SK-N-SH (cell line): ENCODE data around the gene RANBP9. TPM values are rescaled to one million over a fixed set of nuclear protein-coding genes. Genes with fewer than 3 reads are reported as not detected.

Experiments used
- CTCF ChIA-PET: fragments of 300-600, 350-600 bp; formaldehyde crosslinking; extraction: SDS; loops from one replicate; lab custom pipeline; 2021; lab: Yijun Ruan, JAX
- POLR2A ChIA-PET: fragments of 350-600 bp; sonication (Branson Sonifier 250); formaldehyde crosslinking; extraction: SDS; loops from one replicate; lab custom pipeline; 2020; ENCODE audit warnings: antibody characterized with exemption, inconsistent platforms; lab: Yijun Ruan, JAX
- DNase-seq: peaks from one replicate; pipeline ENCODE4 v3.0.0; 2012
- H2AFZ ChIP-seq: fragments of 200-600 bp; sonication (generic); 2 replicates; pipeline ENCODE4 v1.8.1; 2016; ENCODE audit warnings: antibody characterized with exemption, mild to moderate bottlenecking, low read depth
- H3F3A ChIP-seq: fragments of 200-600 bp; sonication (generic); replicated peaks from 2 replicates; pipeline ENCODE3; 2016; ENCODE audit warnings: antibody characterized with exemption, mild to moderate bottlenecking; ENCODE audit not compliant: insufficient read depth
- H3K27ac ChIP-seq, 2 experiments: fragments of 200-500 bp in 1 of 2; fragments of 200-600 bp in 1 of 2; sonication (Bioruptor generic) in 1 of 2; sonication (generic), shearing (Covaris generic) in 1 of 2; 2 replicates each; pipeline versions ENCODE4 v1.5.1 to v1.6.1; 2014 to 2016; ENCODE audit warnings: low read depth in 2 of 2, inconsistent platforms in 1 of 2, low read length in 1 of 2, mild to moderate bottlenecking in 1 of 2, mixed read lengths in 1 of 2
- H3K27me3 ChIP-seq: fragments of 200-600 bp; sonication (generic), shearing (Covaris generic); 2 replicates; pipeline ENCODE4 v1.6.1; 2016; ENCODE audit warnings: mixed run types; ENCODE audit not compliant: insufficient read depth
- H3K36me3 ChIP-seq, 2 experiments: fragments of 200-500 bp in 1 of 2; fragments of 200-600 bp in 1 of 2; sonication (Bioruptor generic) in 1 of 2; sonication (generic) in 1 of 2; replicated peaks in 1 of 2; 2 replicates each; pipeline versions ENCODE3 to v1.5.1; 2014 to 2016; ENCODE audit warnings: low read length in 1 of 2, mild to moderate bottlenecking in 1 of 2; ENCODE audit not compliant: insufficient read depth in 2 of 2, control insufficient read depth in 1 of 2
- H3K4me1 ChIP-seq, 2 experiments: fragments of 200-500 bp in 1 of 2; fragments of 200-600 bp in 1 of 2; sonication (Bioruptor generic) in 1 of 2; sonication (generic), shearing (Covaris generic) in 1 of 2; 2 replicates each; pipeline versions ENCODE4 v1.5.1 to v1.6.1; 2014 to 2016; ENCODE audit warnings: low read depth in 1 of 2, low read length in 1 of 2, mixed run types in 1 of 2; ENCODE audit not compliant: insufficient read depth in 2 of 2, control insufficient read depth in 1 of 2
- H3K4me2 ChIP-seq: fragments of 200-600 bp; sonication (generic), shearing (Covaris generic); 2 replicates; pipeline ENCODE4 v1.6.1; 2017; ENCODE audit warnings: mixed run types
- H3K4me3 ChIP-seq, 2 experiments: fragments of 200-500 bp in 1 of 2; fragments of 200-600 bp in 1 of 2; sonication (Bioruptor generic) in 1 of 2; sonication (generic), shearing (Covaris generic) in 1 of 2; 2 replicates each; pipeline versions ENCODE4 v1.5.1 to v1.8.1; 2014 to 2016; ENCODE audit warnings: low read depth in 2 of 2, inconsistent platforms in 1 of 2, low read length in 1 of 2, mild to moderate bottlenecking in 1 of 2, mixed read lengths in 1 of 2, moderate library complexity in 1 of 2
- H3K79me2 ChIP-seq: fragments of 200-600 bp; sonication (generic); 2 replicates; pipeline ENCODE4 v1.8.1; 2017; ENCODE audit warnings: mild to moderate bottlenecking; ENCODE audit not compliant: insufficient read depth
- H3K9ac ChIP-seq: fragments of 200-600 bp; sonication (generic); 2 replicates; pipeline ENCODE4 v1.6.1; 2017; ENCODE audit warnings: mixed run types
- H3K9me2 ChIP-seq: fragments of 200-600 bp; sonication (generic); 2 replicates; pipeline ENCODE4 v1.6.1; 2017; ENCODE audit warnings: mixed run types
- H3K9me3 ChIP-seq: fragments of 200-600 bp; sonication (generic); 2 replicates; pipeline ENCODE4 v1.6.1; 2017; ENCODE audit warnings: mixed run types, mild to moderate bottlenecking, moderate library complexity
- H4K20me1 ChIP-seq: fragments of 200-600 bp; sonication (generic); 2 replicates; pipeline ENCODE4 v1.6.1; 2017; ENCODE audit warnings: mild to moderate bottlenecking, mixed run types; ENCODE audit not compliant: insufficient read depth
- FOXJ3 ChIP-seq: sonication (generic); formaldehyde crosslinking; IDR thresholded peaks from 2 replicates; pipeline ENCODE4 v1.5.1; 2020; ENCODE audit warnings: mild to moderate bottlenecking, missing genetic modification reagents
- FOXM1 ChIP-seq: IDR thresholded peaks from 2 replicates; pipeline ENCODE4 v1.4.0; 2012; ENCODE audit warnings: low read depth, mild to moderate bottlenecking
- GABPA ChIP-seq: IDR thresholded peaks from 2 replicates; pipeline ENCODE4 v1.4.0; 2012; ENCODE audit warnings: low read depth, mild to moderate bottlenecking
- JUND ChIP-seq: IDR thresholded peaks from 2 replicates; pipeline ENCODE4 v1.4.0; 2012
- NFIC ChIP-seq: IDR thresholded peaks from 2 replicates; pipeline ENCODE4 v1.4.0; 2012; ENCODE audit warnings: borderline replicate concordance
- REST ChIP-seq: IDR thresholded peaks from 2 replicates; pipeline ENCODE4 v1.6.1; 2012; ENCODE audit warnings: mild to moderate bottlenecking, low read depth, low read length, moderate library complexity
- TCF12 ChIP-seq: IDR thresholded peaks from 2 replicates; pipeline ENCODE4 v1.4.0; 2012
- WGBS: methylation state at CpG from one replicate; pipeline ENCODE4 v1.1.6; 2017; ENCODE audit warnings: low lambda C conversion rate; 5-methylcytosine and 5-hydroxymethylcytosine counted together
- polyA plus RNA-seq, 3 experiments: library from polyadenylated mRNA; depleted of rRNA; stranded (reverse); fragments of >200 nt; gene quantifications; 2 replicates each; pipeline ENCODE4 v1.2.3, GENCODE V29; 2012
- TF ChIP-seq, protein P1 (sequence below): IDR thresholded peaks from 2 replicates; pipeline ENCODE4; 2012

RANBP9 gene
- polyA plus RNA-seq, 1 of the 3 experiments (the other 2 are of a cell fraction): 20.4 TPM

GRCh38 chr6:13725570-13725969 lies 13.9 kb upstream of the RANBP9 start:
- Histone ChIP-seq H3K27ac (no peak overlapping the region), H3K9me2 (no peaks in the 10 kb centered on the region), H3F3A (no peaks in the 10 kb centered on the region), H3K4me1 (peaks cover 0 to 14% of the 10 kb centered on the region in 2 experiments; a peak in 3 of 4 replicates), H3K9ac (no peak overlapping the region), H4K20me1 (no peaks in the 10 kb centered on the region), H3K9me3 (no peaks in the 10 kb centered on the region), H3K79me2 (no peaks in the 10 kb centered on the region), H3K4me2 (no peak overlapping the region), H3K4me3 (no peak overlapping the region), H3K36me3 (no peaks in the 10 kb centered on the region), H2AFZ (no peak overlapping the region), H3K27me3 (no peaks in the 10 kb centered on the region)
- POLR2A ChIA-PET: no interaction called here
- no peak for DNase-seq
- WGBS: 46% methylated on average over 2 of the region's 2 CpGs
- CTCF ChIA-PET: interaction anchor here (0.7 kb wide), 1 partner anchor 13 kb away, joined by 3 read pairs; no protein-coding TSS in a partner anchor
- no peak for TF ChIP-seq FOXJ3 (CRISPR knock-in tag)
- 0 out of 2 replicates have a peak, but pooled peaks have one; percentile 11 for TF ChIP-seq NFIC
- peak; percentile 41; the same call in 1 of the 2 replicates for TF ChIP-seq JUND

DNA sequence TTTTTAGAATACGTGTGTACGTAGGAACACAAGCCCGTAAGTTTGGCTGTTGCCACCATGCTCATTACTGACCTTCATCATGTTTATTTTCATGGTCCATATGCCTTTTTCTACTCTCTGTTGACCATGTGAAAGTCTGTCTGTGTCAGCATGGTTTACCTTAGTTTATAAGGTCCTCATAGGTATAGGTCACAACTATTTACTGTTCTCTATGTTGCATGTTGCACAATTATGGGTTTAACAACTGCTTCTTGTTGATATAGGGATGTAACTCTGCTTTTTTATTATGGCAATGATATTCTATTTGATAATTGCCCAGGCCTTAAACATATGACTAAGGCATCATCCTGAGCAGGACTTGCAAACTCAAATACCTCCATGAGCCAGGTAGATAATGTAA lies 13.4 kb upstream of the RANBP9 start:
- no peak for DNase-seq
- POLR2A ChIA-PET: no interaction called here
- no peaks in the 10 kb centered on the region for H3K27me3 ChIP-seq
- no peak overlapping the region for H3K4me3 ChIP-seq
- H4K20me1 ChIP-seq: no peaks in the 10 kb centered on the region
- H3K9me3 ChIP-seq: no peaks in the 10 kb centered on the region
- no peaks in the 10 kb centered on the region for H3F3A ChIP-seq
- peaks cover 0 to 14% of the 10 kb centered on the region in 2 experiments; a peak in 3 of 4 replicates for H3K4me1 ChIP-seq
- H3K9ac ChIP-seq: no peak overlapping the region
- H3K36me3 ChIP-seq: no peaks in the 10 kb centered on the region
- no peaks in the 10 kb centered on the region for H3K9me2 ChIP-seq
- no peaks in the 10 kb centered on the region for H3K79me2 ChIP-seq
- H3K27ac ChIP-seq: no peak overlapping the region
- WGBS: 93% methylated on average over 3 of the region's 3 CpGs
- H2AFZ ChIP-seq: no peak overlapping the region
- TF ChIP-seq, protein P1, sequence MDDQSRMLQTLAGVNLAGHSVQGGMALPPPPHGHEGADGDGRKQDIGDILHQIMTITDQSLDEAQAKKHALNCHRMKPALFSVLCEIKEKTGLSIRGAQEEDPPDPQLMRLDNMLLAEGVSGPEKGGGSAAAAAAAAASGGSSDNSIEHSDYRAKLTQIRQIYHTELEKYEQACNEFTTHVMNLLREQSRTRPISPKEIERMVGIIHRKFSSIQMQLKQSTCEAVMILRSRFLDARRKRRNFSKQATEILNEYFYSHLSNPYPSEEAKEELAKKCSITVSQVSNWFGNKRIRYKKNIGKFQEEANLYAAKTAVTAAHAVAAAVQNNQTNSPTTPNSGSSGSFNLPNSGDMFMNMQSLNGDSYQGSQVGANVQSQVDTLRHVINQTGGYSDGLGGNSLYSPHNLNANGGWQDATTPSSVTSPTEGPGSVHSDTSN: no peak
- TF ChIP-seq GABPA (no peak), FOXM1 (no peak), FOXJ3 (CRISPR knock-in tag) (no peak), TCF12 (no peak), REST (no peak)
- TF ChIP-seq, all 33 proteins: peak for 0
- no peak overlapping the region for H3K4me2 ChIP-seq
- CTCF ChIA-PET: no interaction called here
